Bronchial epithelial cell (primary cell): ENCODE measurements around the gene VCL. TPM values are rescaled to one million over a fixed set of nuclear protein-coding genes. Genes with fewer than 3 reads are reported as not detected.

ENCODE experiments used
- DNase-seq: peaks from one replicate; pipeline ENCODE4 v3.0.0-alpha.2; 2010; ENCODE audit warnings: low read depth
- FAIRE-seq: peaks from 2 replicates; lab custom pipeline; 2011; peaks lifted over from hg19 to GRCh38; lab: Jason Lieb, UNC
- H3K27me3 ChIP-seq: 2 replicates; pipeline ENCODE4 v1.5.1; 2011; ENCODE audit warnings: low read length; ENCODE audit not compliant: control insufficient read depth, insufficient read depth
- H3K36me3 ChIP-seq: 2 replicates; pipeline ENCODE4 v1.5.1; 2011; ENCODE audit warnings: low read length; ENCODE audit not compliant: control insufficient read depth, insufficient read depth
- H3K4me3 ChIP-seq: 2 replicates; pipeline ENCODE4 v1.5.1; 2011; ENCODE audit warnings: mild to moderate bottlenecking, low read depth, low read length, control low read depth
- total RNA-seq: library from RNA; depleted of rRNA; stranded (reverse); fragments of >200 nt; gene quantifications from 2 replicates; pipeline ENCODE4 v1.2.1, GENCODE V29; 2014
- TF ChIP-seq, protein P1 (sequence below): IDR thresholded peaks from 2 replicates; pipeline ENCODE4 v1.5.1; 2011; ENCODE audit warnings: mild to moderate bottlenecking, moderate library complexity, low read length, control low read depth, inconsistent platforms; ENCODE audit not compliant: insufficient read depth, severe bottlenecking

The VCL gene
- total RNA-seq, 1 donor from 2014 or later, result 40.8 TPM

DNA sequence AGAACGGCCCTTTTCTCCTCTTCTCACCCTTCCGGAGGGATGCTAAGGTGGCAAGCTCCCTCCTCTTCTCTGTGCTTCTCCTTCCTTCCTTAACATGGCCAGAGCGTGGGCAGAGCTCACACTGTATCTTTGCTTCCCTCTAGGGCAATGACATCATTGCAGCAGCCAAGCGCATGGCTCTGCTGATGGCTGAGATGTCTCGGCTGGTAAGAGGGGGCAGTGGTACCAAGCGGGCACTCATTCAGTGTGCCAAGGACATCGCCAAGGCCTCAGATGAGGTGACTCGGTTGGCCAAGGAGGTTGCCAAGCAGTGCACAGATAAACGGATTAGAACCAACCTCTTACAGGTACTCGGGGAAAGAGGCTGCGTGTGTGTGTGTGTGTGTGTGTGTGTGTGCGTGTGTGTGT lies 116.1 kb downstream of the VCL start:
- H3K27me3 ChIP-seq, result no peaks in the 10 kb centered on the region
- TF ChIP-seq, protein P1, sequence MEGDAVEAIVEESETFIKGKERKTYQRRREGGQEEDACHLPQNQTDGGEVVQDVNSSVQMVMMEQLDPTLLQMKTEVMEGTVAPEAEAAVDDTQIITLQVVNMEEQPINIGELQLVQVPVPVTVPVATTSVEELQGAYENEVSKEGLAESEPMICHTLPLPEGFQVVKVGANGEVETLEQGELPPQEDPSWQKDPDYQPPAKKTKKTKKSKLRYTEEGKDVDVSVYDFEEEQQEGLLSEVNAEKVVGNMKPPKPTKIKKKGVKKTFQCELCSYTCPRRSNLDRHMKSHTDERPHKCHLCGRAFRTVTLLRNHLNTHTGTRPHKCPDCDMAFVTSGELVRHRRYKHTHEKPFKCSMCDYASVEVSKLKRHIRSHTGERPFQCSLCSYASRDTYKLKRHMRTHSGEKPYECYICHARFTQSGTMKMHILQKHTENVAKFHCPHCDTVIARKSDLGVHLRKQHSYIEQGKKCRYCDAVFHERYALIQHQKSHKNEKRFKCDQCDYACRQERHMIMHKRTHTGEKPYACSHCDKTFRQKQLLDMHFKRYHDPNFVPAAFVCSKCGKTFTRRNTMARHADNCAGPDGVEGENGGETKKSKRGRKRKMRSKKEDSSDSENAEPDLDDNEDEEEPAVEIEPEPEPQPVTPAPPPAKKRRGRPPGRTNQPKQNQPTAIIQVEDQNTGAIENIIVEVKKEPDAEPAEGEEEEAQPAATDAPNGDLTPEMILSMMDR, result no peak

DNA sequence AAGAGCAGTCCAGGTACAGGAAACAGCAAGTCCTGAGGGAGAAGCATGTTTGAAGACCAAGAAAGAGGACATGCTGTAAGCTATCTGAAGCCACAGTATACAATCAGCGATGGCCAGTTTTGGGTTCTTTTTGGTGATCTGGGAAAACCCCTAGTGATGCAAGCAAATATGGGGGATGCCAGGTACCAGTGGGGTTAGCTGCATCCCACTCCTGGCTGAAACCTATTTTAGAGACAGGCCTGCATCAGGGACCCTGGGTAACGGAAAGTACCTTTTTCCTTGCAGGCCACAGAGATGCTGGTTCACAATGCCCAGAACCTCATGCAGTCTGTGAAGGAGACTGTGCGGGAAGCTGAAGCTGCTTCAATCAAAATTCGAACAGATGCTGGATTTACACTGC lies 119.8 kb downstream of the VCL start:
- Histone ChIP-seq H3K4me3 (no peak overlapping the region), H3K27me3 (no peaks in the 10 kb centered on the region), H3K36me3 (peaks cover 25% of the 10 kb centered on the region)
- DNase-seq (no peak), FAIRE-seq (no peak)
- TF ChIP-seq, protein P1, result no peak

More for the DNA sequence above, 116.1 kb downstream of the VCL start:
- DNase-seq (no peak), FAIRE-seq (no peak)
- Histone ChIP-seq H3K36me3 (peaks cover 35% of the 10 kb centered on the region), H3K4me3 (no peak overlapping the region)

DNA sequence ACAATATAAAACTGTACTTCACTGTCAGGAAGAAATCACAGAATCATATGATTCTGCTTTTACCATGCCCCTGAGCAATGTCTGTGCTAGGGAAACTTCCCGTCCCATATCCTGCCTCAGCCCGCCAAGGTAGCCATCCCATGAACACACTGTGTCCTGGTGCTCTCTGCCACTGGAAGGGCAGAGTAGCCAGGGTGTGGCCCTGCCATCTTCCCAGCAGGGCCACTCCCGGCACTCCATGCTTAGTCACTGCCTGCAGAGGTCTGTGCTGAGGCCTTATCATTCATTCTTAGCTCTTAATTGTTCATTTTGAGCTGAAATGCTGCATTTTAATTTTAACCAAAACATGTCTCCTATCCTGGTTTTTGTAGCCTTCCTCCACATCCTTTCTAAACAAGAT lies 120.9 kb downstream of the VCL start:
- Histone ChIP-seq H3K27me3 (no peaks in the 10 kb centered on the region), H3K4me3 (no peak overlapping the region), H3K36me3 (peaks cover 21% of the 10 kb centered on the region)
- no peak for FAIRE-seq
- TF ChIP-seq, protein P1, result no peak
- DNase-seq, result peak; percentile 42

DNA sequence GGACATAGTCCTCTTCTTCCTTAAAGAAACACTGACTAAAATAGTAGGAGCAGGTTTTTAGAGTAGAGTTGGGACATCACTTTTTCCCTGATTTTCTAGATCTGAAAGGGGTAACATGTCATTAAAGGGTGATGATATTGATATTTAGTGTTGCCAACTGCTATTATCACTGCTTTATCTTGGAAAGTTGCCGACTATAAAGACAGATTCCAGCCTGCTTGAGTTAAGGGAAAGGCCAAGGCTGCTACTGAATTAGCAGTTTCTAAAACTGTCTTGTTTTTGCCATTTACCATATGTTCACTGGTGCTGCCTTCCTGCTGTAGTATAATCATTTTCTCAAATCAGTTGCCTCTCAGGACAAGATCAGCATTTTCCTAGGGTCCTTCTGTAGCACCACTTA lies 123.0 kb downstream of the VCL start:
- DNase-seq, result no peak
- no peak overlapping the region for H3K4me3 ChIP-seq
- H3K36me3 ChIP-seq, result peaks cover 16% of the 10 kb centered on the region
- no peak for FAIRE-seq
- TF ChIP-seq, protein P1, result no peak
- H3K27me3 ChIP-seq, result no peaks in the 10 kb centered on the region

DNA sequence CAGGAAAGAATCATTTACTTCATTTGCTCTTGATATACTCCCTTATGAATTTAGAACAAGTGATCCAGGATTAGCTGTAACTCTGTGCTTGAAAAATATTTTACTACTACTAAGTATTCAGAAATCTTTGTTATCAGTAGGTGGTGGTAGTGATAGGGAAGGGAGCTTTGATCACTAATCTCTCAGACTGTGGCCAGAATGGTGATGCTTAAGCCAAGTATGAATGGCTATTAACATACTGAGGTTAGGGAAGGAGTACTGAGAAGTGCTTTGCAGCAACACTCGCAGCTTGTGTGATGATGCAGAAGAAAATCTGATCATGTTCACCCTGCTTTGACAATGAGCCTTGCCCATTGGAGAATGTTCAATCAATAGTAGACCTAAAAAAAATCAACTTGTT lies 123.5 kb downstream of the VCL start:
- DNase-seq, result no peak
- peaks cover 16% of the 10 kb centered on the region for H3K36me3 ChIP-seq
- FAIRE-seq, result no peak
- H3K4me3 ChIP-seq, result no peak overlapping the region
- no peaks in the 10 kb centered on the region for H3K27me3 ChIP-seq
- TF ChIP-seq, protein P1, result no peak

DNA sequence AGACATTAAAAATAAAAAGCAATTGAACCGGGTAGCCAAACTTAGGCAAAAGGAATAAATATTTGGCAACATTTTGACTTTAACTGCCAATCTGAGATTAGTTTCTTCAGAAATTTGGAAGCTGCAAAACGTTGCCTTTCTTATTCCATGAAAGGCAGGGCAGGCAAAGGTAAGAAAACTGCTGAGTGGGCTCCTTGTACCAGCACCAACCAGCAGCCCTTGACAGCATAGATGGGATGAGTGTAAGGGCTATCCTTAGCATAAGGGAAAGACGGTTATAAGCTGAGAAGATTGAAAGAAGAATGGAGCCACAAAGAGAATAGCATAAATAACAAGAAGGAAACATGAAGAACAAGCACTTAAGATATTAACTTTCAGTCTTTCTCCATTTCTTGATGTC lies 124.1 kb downstream of the VCL start:
- TF ChIP-seq, protein P1, result no peak
- no peaks in the 10 kb centered on the region for H3K27me3 ChIP-seq
- H3K4me3 ChIP-seq, result no peak overlapping the region
- peaks cover 16% of the 10 kb centered on the region for H3K36me3 ChIP-seq
- DNase-seq (no peak), FAIRE-seq (no peak)
